ENCODE results near the gene VPREB1.
"Not testable (repeated sequence)": the region's sequence is repeated elsewhere in the genome, so short reads cannot be mapped to it uniquely, and the experiment has no call there.

DNA sequence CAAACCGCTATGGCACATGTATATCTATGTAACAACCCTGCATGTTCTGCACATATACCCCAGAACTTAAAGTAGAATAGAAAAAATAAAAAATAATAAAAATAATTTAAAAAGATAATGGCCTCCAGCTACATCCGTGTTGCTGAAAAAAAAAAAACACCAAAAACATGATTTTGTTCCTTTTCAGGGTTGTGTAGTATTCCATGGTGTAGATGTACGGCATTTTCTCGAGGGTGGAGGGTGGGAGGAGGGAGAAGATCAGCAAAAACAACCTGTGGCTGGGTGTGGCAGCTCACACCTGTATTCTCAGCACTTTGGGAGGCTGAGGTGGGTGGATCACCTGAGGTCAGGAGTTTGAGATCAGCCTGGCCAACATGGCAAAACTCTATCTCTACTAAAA, 16.0 kb downstream of the VPREB1 start:
- TF ChIP-seq, protein P1, sequence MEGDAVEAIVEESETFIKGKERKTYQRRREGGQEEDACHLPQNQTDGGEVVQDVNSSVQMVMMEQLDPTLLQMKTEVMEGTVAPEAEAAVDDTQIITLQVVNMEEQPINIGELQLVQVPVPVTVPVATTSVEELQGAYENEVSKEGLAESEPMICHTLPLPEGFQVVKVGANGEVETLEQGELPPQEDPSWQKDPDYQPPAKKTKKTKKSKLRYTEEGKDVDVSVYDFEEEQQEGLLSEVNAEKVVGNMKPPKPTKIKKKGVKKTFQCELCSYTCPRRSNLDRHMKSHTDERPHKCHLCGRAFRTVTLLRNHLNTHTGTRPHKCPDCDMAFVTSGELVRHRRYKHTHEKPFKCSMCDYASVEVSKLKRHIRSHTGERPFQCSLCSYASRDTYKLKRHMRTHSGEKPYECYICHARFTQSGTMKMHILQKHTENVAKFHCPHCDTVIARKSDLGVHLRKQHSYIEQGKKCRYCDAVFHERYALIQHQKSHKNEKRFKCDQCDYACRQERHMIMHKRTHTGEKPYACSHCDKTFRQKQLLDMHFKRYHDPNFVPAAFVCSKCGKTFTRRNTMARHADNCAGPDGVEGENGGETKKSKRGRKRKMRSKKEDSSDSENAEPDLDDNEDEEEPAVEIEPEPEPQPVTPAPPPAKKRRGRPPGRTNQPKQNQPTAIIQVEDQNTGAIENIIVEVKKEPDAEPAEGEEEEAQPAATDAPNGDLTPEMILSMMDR (IDR thresholded peaks at IDR 0.05) = not testable (repeated sequence)
- TF ChIP-seq POLR2A (IDR thresholded peaks at IDR 0.05) = not testable (repeated sequence)

Measured in right lobe of liver (tissue), 4 donors.